GM23338 (cell line): ENCODE data around the gene TMEM125.

Experiments
- CREB1 ChIP-seq: fragments of 250-450 bp; sonication (Bioruptor Pico); IDR thresholded peaks from 2 replicates; pipeline ENCODE4 v1.5.0; 2020; ENCODE audit warnings: low read depth, mild to moderate bottlenecking, moderate library complexity
- EZH2 ChIP-seq: fragments of 200-600 bp; sonication (generic); IDR thresholded peaks from one replicate; pipeline ENCODE4 v1.8.0; 2017; ENCODE audit warnings: antibody characterized with exemption, mild to moderate bottlenecking, low read depth; ENCODE audit not compliant: unreplicated experiment
- EZH2phosphoT487 ChIP-seq: fragments of 200-600 bp; sonication (generic); IDR thresholded peaks from one replicate; pipeline ENCODE4 v1.8.1; 2018; ENCODE audit warnings: antibody characterized with exemption; ENCODE audit not compliant: unreplicated experiment
- JUNB ChIP-seq: IDR thresholded peaks from one replicate; pipeline ENCODE4 v1.6.1; 2016; ENCODE audit warnings: antibody characterized with exemption; ENCODE audit not compliant: unreplicated experiment
- POLR2AphosphoS5 ChIP-seq: IDR thresholded peaks from 2 replicates; pipeline ENCODE4 v1.6.1; 2016; ENCODE audit warnings: antibody characterized with exemption, low read depth
- TF ChIP-seq, protein P1 (sequence below), 2 experiments: fragments of 200-600 bp in 1 of 2; sonication (generic) in 1 of 2; conservative IDR thresholded peaks; 2 replicates each; pipeline versions ENCODE4 v1.5.1 to v1.6.1; 2016 to 2017; ENCODE audit warnings: antibody characterized with exemption in 2 of 2, low read depth in 2 of 2, mild to moderate bottlenecking in 2 of 2, moderate library complexity in 1 of 2
- TF ChIP-seq, protein P2 (sequence below): IDR thresholded peaks from one replicate; pipeline ENCODE4 v1.6.1; 2018; ENCODE audit warnings: antibody characterized with exemption; ENCODE audit not compliant: unreplicated experiment

DNA sequence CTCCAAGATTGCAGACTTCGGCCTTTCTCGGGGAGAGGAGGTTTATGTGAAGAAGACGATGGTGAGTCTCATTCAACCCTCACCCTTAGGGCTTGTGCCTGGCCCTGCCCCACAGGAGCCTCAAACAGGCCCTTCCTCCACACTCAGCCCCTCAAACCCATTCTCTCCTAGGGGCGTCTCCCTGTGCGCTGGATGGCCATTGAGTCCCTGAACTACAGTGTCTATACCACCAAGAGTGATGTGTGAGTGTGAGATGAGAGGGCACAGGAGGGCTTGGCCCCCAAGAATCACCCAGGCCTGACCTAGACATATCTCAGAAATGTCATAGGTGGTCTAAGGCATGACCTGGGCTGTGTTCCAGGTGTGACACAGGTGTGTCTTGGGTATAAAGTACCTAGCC, 49.5 kb downstream of the TMEM125 start:
- TF ChIP-seq, protein P1, sequence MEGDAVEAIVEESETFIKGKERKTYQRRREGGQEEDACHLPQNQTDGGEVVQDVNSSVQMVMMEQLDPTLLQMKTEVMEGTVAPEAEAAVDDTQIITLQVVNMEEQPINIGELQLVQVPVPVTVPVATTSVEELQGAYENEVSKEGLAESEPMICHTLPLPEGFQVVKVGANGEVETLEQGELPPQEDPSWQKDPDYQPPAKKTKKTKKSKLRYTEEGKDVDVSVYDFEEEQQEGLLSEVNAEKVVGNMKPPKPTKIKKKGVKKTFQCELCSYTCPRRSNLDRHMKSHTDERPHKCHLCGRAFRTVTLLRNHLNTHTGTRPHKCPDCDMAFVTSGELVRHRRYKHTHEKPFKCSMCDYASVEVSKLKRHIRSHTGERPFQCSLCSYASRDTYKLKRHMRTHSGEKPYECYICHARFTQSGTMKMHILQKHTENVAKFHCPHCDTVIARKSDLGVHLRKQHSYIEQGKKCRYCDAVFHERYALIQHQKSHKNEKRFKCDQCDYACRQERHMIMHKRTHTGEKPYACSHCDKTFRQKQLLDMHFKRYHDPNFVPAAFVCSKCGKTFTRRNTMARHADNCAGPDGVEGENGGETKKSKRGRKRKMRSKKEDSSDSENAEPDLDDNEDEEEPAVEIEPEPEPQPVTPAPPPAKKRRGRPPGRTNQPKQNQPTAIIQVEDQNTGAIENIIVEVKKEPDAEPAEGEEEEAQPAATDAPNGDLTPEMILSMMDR (conservative IDR thresholded peaks at IDR 0.05; ENCODE audit: low read depth in 2 of 2) = no peak
- TF ChIP-seq EZH2phosphoT487 (no peak), EZH2 (no peak), CREB1 (CRISPR knock-in tag) (no peak), POLR2AphosphoS5 (no peak), JUNB (no peak)
- TF ChIP-seq, protein P2, sequence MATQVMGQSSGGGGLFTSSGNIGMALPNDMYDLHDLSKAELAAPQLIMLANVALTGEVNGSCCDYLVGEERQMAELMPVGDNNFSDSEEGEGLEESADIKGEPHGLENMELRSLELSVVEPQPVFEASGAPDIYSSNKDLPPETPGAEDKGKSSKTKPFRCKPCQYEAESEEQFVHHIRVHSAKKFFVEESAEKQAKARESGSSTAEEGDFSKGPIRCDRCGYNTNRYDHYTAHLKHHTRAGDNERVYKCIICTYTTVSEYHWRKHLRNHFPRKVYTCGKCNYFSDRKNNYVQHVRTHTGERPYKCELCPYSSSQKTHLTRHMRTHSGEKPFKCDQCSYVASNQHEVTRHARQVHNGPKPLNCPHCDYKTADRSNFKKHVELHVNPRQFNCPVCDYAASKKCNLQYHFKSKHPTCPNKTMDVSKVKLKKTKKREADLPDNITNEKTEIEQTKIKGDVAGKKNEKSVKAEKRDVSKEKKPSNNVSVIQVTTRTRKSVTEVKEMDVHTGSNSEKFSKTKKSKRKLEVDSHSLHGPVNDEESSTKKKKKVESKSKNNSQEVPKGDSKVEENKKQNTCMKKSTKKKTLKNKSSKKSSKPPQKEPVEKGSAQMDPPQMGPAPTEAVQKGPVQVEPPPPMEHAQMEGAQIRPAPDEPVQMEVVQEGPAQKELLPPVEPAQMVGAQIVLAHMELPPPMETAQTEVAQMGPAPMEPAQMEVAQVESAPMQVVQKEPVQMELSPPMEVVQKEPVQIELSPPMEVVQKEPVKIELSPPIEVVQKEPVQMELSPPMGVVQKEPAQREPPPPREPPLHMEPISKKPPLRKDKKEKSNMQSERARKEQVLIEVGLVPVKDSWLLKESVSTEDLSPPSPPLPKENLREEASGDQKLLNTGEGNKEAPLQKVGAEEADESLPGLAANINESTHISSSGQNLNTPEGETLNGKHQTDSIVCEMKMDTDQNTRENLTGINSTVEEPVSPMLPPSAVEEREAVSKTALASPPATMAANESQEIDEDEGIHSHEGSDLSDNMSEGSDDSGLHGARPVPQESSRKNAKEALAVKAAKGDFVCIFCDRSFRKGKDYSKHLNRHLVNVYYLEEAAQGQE = no peak
